Measurements from ENCODE around the gene TMSB4X.
"Not testable (repeated sequence)": the region's sequence is repeated elsewhere in the genome, so short reads cannot be mapped to it uniquely, and the experiment has no call there.

The TMSB4X gene

GRCh38 chrX:12955882-12956703, 18.8 kb upstream of the TMSB4X start:
- FAIRE-seq = no peak

DNA sequence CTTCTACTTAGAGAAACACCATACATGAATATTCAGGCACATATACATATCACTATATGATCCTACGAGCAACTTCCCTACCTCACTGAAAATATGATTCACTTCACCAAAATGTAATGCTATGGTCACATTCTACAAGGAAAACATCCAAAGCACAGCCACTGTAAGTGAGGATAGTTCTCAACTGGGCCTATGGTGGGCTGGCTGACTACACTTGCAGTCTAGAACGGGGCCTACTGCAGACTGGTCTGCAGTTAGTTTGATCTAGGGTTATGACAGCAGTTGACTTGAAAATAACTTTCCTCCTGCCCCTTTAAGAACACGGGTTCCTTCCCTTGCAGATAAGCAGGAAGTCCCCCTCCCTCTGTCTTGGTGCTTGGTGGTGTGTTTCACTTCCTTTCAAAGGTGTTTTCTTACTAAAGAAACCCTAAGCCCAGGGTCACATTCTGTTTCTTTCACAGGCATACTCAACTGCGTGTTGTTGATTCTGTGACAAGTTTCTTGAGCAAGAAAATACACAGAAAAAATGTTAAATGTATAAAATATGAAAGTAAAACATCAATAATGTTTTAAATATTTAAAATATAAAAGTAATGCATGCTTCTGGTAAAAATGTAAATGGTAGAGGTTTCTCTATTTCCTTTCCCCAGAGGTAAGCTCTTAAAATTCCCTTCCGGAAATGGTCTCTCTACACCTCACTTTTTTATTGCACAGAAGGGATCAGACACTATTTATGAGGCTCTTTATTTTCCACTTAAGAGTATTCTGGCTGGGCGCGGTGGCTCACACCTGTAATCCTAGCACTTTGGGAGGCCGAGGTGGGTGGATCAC, 18.0 kb upstream of the TMSB4X start:
- FAIRE-seq = no peak

DNA sequence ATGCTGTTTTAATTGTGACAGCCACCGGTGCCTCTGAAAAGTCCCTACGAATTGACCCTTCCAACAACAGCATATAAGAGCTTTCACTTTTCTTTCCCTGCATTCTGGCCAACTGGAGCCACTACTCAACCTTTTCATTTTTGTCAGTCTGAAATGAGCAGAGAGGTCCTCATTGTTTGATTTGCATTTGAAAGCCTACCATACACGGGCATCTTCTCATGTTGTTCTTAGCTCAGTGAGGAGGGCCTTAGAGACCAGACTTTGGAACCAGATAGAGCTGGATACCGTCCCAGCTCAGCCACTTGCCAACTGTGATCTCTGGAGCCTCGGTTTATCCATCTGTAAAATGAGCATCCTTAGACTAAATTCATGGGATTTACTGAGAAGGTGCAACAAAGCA, 16.9 kb upstream of the TMSB4X start:
- FAIRE-seq = no peak

DNA sequence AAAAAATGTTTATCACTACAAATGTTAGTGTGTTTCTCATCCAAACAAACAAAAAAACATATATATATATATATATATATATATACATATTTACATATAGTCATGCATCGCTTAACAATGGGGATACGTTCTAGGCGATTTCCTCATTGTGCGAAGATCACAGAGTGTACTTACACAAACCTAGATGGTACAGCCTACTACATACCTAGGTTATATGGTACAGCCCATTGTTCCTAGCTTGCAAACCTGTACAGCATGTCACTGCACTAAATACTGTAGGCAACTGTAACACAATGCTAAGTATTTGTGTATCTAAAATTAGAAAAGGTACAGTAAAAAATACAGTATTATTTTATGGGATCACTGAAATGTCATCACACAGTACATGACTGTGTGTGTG, 16.4 kb upstream of the TMSB4X start:
- FAIRE-seq = no peak

GRCh38 chrX:12961196-12961718, 13.7 kb upstream of the TMSB4X start:
- FAIRE-seq = no peak

DNA sequence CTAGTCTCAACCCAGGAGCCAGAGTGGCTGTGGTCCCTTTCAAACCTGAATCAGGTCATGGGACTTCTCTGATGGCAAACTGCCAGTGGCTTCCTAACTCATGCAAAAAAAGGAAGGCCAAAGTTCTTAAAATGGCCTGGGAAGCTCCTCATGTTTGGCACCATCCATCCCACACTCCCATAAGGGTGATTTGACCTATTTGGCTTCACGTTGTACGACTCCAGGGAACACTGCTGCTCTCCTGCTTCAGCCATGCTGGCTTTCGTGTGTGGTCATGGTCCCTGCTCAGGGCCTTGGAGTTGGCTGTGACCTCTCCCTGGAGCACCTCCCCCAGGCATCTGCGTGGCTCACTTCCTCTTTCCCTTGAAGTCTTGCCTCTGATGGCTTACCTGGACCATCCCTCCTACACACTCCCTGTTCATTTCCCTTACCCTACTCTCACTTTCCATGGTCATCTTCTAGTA, 12.8 kb upstream of the TMSB4X start:
- FAIRE-seq = no peak

DNA sequence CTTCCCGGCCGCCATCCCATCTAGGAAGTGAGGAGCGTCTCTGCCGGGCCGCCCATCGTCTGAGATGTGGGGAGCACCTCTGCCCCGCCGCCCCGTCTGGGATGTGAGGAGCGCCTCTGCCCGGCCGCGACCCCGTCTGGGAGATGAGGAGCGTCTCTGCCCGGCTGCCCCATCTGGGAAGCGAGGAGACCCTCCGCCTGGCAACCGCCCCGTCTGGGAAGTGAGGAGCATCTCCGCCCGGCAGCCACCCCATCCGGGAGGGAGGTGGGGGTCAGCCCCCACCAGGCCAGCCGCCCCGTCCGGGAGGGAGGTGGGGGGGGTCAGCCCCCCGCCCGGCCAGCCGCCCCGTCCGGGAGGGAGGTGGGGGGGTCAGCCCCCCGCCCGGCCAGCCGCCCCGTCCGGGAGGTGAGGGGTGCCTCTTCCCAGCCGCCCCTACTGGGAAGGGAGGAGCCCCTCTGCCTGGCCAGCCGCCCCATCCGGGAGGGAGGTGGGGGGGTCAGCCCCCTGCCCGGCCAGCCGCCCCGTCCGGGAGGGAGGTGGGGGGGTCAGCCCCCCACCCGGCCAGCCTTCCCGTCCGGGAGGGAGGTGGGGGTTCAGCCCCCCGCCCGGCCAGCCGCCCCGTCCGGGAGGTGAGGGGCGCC, 11.6 kb upstream of the TMSB4X start:
- not testable (repeated sequence) for FAIRE-seq

GRCh38 chrX:12965131-12965940, 9.6 kb upstream of the TMSB4X start:
- FAIRE-seq = no peak

DNA sequence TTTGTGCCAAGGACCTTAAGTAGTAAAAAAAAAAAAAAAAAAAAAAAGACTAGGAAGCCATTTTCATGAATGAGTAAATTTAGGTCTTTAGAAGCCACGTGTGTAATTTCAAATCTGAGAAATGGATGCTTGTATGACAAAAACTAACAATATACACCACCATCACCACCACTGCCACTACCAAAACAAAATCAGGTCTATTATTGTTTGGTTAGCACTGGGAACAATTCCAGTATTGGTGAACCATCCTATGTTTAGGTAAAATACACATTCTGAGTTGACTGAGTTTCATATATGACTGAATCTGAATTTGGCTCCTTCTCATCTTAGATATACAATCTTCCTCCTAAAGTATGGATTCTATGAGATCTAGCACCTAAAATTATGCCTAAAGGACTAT, 8.8 kb upstream of the TMSB4X start:
- FAIRE-seq = no peak

DNA sequence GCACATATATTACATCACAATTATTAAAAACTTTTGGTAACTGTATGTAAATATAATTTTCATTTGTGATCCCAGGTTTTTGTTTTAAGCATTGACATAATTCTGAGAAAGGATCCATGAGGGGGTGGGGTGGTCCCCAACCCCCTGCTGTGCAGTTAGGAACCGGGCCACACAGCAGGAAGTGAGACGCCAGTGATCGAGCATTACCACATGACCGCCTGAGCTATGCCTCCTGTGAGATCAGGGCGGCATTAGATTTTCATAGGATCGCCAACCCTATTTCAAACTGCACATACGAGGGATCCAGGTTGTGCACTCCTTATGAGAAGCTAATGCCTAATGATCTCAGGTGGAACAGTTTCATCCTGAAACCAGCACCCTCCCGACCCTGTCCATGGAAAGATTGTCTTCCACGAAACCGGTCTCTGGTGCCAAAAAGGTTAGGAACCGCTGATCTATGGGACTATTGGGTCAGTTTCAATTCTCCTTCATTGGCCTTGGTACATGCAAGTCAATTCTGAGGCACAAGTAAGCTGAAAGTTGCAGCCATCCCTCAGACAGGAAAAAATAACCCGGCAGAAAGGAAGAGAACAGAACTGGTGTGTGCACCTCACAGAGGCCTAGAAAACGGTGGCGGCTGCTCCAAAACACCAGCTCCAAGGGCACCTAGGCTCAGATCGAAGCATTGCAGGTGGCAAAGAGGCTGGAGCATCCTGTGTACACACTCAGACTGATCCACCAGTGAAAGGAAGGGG, 7.0 kb upstream of the TMSB4X start:
- FAIRE-seq = no peak

DNA sequence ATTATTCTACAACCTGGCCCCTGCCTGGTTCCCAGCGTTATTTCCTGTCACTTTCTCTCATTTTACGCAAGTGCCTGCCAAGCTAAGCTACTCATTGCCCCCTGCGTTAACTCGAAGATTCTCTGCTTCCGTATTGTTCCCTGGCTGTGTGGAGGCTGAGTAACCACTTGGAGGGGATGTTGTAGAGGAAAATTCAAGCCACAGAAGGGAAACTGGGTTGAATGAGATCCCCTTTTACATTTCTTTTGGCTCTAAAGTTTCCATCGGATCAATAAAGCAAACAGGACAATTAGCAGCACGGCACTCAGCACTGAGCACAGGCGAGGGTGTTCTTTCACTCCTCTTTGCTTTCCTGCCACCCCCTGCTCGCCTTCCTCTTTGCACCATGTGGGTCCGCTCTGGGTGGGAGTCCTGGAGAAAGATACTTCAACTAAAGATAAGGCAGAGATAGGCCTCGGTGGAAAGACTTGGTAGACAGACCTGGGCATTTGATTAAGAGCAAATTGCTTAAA, 4.2 kb upstream of the TMSB4X start:
- no peak for FAIRE-seq

- no peak for FAIRE-seq
Measured at GRCh38 chrX:12971282-12972003, 3.5 kb upstream of the TMSB4X start.

DNA sequence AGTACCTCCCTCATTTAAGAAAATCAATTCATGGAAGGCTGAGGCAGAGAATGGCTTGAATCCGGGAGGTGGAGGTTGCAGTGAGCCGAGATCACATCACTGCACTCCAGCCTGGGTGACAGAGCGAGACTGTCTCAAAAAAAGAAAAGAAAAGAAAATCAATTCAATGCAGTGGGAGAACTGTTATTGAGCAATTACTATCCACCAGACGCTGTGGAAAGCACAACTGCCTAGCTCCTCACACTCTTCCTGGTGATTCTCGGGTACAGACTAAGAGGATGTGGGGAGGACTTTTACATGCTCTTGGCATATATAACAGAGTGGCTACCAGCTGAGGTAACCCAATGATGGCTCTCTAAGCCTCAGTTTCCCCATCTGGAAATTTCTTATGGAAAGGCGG, 2.7 kb upstream of the TMSB4X start:
- FAIRE-seq = no peak

GRCh38 chrX:12972878-12973560, 1.9 kb upstream of the TMSB4X start:
- FAIRE-seq = no peak

DNA sequence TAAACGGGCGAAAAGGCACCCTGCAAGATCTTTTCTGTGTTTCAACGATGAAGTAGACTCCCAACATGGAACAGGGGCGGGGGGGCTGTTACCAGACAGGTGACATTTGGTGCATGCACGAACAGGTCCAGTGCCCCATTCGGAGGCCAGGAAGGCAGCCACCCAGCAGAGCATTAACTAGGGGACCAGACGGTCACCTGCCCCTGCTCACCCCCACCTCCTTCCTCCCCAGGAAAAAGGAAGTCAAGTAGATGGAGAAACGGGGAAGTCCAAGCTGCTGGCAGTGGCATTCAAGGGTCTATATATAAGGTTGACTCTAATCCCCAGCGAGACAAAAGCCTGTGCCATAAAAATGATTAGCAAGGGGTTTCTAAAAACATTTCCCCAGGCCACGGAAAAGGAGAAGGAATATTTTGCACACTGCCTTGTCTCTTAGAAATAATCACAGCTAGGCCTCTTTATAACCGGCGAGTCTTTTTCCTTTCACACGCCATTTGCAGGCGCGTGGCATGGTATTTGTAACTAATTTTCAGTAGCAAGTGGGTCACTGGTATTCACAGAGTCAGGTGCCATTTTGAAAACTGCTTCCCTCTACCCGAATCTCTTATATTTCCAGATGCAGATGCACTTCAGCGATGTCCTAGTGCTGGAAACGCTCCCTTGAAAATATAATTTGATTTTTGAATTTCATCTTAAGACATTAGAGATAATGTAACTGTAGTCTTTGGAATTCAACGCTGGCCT, 1.2 kb upstream of the TMSB4X start:
- FAIRE-seq = no peak

DNA sequence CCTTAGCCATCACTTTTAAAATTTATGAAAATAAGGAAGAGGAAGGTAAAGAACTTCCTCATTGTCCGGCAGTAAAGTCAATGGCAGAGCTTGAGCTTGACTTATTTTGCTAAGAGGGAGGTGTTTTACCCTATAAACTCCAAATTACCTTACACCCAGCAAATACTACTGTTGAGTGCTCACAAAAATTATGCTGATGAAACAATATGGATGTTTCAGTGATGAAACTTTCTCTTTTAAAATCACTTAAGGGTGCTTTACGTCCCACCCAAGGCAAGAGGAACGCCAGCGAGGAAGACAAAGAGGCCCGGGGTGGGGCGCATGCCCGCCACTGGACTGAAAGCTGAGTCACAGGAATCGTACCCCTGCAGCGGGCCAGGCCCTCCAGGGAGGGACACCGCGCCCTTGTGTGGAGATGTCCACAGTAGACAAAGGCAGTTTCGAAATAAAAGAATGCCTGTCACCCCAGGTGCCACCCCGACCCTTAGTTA, 560 bp upstream of the TMSB4X start:
- no peak for FAIRE-seq

DNA sequence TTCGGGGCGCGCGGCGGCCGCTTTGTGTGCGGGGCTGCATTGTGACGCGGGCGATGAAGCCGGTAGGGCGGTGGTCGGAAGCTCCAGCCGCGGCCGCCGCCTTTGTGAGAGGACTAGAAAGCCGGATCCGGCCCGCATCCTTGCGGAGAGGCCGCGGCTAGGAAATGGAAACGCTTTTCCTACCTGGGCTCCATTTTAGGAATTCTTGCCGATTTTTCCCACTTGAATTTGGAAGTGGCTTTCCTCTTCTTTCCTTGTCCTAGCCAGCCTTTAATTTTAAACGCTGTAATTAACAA, 708 bp downstream of the TMSB4X start:
- FAIRE-seq = no peak

GRCh38 chrX:12975991-12976558, 1.2 kb downstream of the TMSB4X start:
- no peak for FAIRE-seq
